HepG2 (cell line): ENCODE measurements around the gene MEAF6. TPM values are rescaled to one million over a fixed set of nuclear protein-coding genes. Genes with fewer than 3 reads are reported as not detected.

Source experiments
- ATF3 ChIP-seq: sonication (generic); formaldehyde crosslinking; IDR thresholded peaks from 2 replicates; pipeline ENCODE4 v1.4.0; 2020; ENCODE audit warnings: missing genetic modification reagents
- FOXA3 ChIP-seq: IDR thresholded peaks from 2 replicates; pipeline ENCODE4 v1.6.1; 2016; ENCODE audit warnings: missing genetic modification reagents, missing compliant biosample characterization
- MTF1 ChIP-seq: sonication (generic); formaldehyde crosslinking; IDR thresholded peaks from 2 replicates; pipeline ENCODE4 v1.5.0; 2020; ENCODE audit warnings: missing genetic modification reagents
- NCOA2 ChIP-seq: sonication (generic); formaldehyde crosslinking; IDR thresholded peaks from 2 replicates; pipeline ENCODE4 v1.8.0; 2022; ENCODE audit warnings: inconsistent platforms
- RBAK ChIP-seq: sonication (generic); formaldehyde crosslinking; IDR thresholded peaks from 2 replicates; pipeline ENCODE4 v1.5.1; 2020; ENCODE audit warnings: mild to moderate bottlenecking, missing genetic modification reagents
- SAFB2 ChIP-seq: sonication (generic); formaldehyde crosslinking; IDR thresholded peaks from 2 replicates; pipeline ENCODE4 v1.5.1; 2020; ENCODE audit warnings: missing genetic modification reagents, low read depth, mild to moderate bottlenecking, borderline replicate concordance
- STAG1 ChIP-seq: sonication (generic); formaldehyde crosslinking; IDR thresholded peaks from 2 replicates; pipeline ENCODE4 v1.4.0; 2020; ENCODE audit warnings: missing genetic modification reagents
- STAT6 ChIP-seq: sonication (generic); formaldehyde crosslinking; IDR thresholded peaks from 2 replicates; pipeline ENCODE4 v1.4.0; 2020; ENCODE audit warnings: missing genetic modification reagents, mild to moderate bottlenecking, borderline replicate concordance
- ZNF101 ChIP-seq: sonication (generic); formaldehyde crosslinking; IDR thresholded peaks from 2 replicates; pipeline ENCODE4 v1.4.0; 2020; ENCODE audit warnings: mild to moderate bottlenecking, low read depth, missing genetic modification reagents, borderline replicate concordance
- ZNF33A ChIP-seq: sonication (generic); formaldehyde crosslinking; IDR thresholded peaks from 2 replicates; pipeline ENCODE4 v1.5.1; 2020; ENCODE audit warnings: missing genetic modification reagents, mild to moderate bottlenecking, moderate library complexity, borderline replicate concordance
- ZNF383 ChIP-seq: sonication (generic); formaldehyde crosslinking; IDR thresholded peaks from 2 replicates; pipeline ENCODE4 v1.4.0; 2020; ENCODE audit warnings: missing genetic modification reagents, mild to moderate bottlenecking, borderline replicate concordance
- ZNF510 ChIP-seq: sonication (generic); formaldehyde crosslinking; IDR thresholded peaks from 2 replicates; pipeline ENCODE4 v1.4.0; 2020; ENCODE audit warnings: low read depth, mild to moderate bottlenecking, missing genetic modification reagents
- ZNF768 ChIP-seq: sonication (generic); formaldehyde crosslinking; IDR thresholded peaks from 2 replicates; pipeline ENCODE4 v1.4.0; 2020; ENCODE audit warnings: missing genetic modification reagents
- polyA plus RNA-seq, 8 experiments: library from polyadenylated mRNA; depleted of rRNA in 3 of 8; stranded (reverse) in 7 of 8; unstranded in 1 of 8; fragments of >200 nt; fragmentation: Illumina TruSeq in 4 of 8; extraction: Trizol in 4 of 8; gene quantifications; 2 replicates each; pipeline versions ENCODE4 v1.2.1 to v1.2.3, GENCODE V29; 2011 to 2016; ENCODE audit warnings: low read depth in 4 of 8, missing spikeins in 1 of 8, mixed read lengths in 1 of 8; ENCODE audit not compliant: insufficient read depth in 1 of 8
- total RNA-seq, 5 experiments: library from RNA; depleted of rRNA; stranded (reverse); fragments of >200 nt; fragmentation: Illumina TruSeq; extraction: Trizol; gene quantifications; 2 replicates each; pipeline ENCODE4 v1.2.3, GENCODE V29; 2016; ENCODE audit warnings: low read depth in 1 of 5
- TF ChIP-seq, protein P1 (sequence below): sonication (generic); formaldehyde crosslinking; IDR thresholded peaks from 2 replicates; pipeline ENCODE4 v1.5.1; 2020; ENCODE audit warnings: mild to moderate bottlenecking, missing genetic modification reagents, borderline replicate concordance
- TF ChIP-seq, protein P2 (sequence below), 2 experiments: fragments of 450-650 bp in 1 of 2; sonication (generic) in 1 of 2; formaldehyde crosslinking; IDR thresholded peaks; 2 replicates each; pipeline versions ENCODE4 v1.5.0 to v1.8.0; 2020 to 2022; ENCODE audit warnings: mild to moderate bottlenecking in 1 of 2, missing genetic modification reagents in 1 of 2
- TF ChIP-seq, protein P3 (sequence below): sonication (generic); formaldehyde crosslinking; IDR thresholded peaks from 2 replicates; pipeline ENCODE4 v1.9.0; 2021; ENCODE audit warnings: mild to moderate bottlenecking, missing genetic modification reagents

The MEAF6 gene
- total and polyA plus RNA-seq, 2 of the 13 experiments (the other 11 are each of a cell fraction or from before 2014, with no cell fraction given) = 29.5 to 45.6 TPM

GRCh38 chr1:37479255-37480124, 35.1 kb downstream of the MEAF6 start (continued):
- TF ChIP-seq, protein P1, sequence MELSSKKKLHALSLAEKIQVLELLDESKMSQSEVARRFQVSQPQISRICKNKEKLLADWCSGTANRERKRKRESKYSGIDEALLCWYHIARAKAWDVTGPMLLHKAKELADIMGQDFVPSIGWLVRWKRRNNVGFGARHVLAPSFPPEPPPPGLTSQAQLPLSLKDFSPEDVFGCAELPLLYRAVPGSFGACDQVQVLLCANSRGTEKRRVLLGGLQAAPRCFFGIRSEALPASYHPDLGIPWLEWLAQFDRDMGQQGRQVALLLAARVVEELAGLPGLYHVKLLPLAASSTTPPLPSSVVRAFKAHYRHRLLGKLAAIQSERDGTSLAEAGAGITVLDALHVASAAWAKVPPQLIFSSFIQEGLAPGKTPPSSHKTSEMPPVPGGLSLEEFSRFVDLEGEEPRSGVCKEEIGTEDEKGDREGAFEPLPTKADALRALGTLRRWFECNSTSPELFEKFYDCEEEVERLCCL (CRISPR knock-in tag) = 0 out of 2 replicates have a peak, but pooled peaks have one; percentile 48
- TF ChIP-seq STAG1 (CRISPR knock-in tag) = no peak
- peak; percentile 93 for TF ChIP-seq ATF3
- no peak; the same call in 1 of the 2 replicates for TF ChIP-seq ZNF768
- TF ChIP-seq, protein P2, sequence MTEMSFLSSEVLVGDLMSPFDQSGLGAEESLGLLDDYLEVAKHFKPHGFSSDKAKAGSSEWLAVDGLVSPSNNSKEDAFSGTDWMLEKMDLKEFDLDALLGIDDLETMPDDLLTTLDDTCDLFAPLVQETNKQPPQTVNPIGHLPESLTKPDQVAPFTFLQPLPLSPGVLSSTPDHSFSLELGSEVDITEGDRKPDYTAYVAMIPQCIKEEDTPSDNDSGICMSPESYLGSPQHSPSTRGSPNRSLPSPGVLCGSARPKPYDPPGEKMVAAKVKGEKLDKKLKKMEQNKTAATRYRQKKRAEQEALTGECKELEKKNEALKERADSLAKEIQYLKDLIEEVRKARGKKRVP (CRISPR knock-in tag; IDR thresholded peaks at IDR 0.05) = peak in 1 of 2 experiments; percentile 78; a peak in 2 of 4 replicates
- TF ChIP-seq, protein P3, sequence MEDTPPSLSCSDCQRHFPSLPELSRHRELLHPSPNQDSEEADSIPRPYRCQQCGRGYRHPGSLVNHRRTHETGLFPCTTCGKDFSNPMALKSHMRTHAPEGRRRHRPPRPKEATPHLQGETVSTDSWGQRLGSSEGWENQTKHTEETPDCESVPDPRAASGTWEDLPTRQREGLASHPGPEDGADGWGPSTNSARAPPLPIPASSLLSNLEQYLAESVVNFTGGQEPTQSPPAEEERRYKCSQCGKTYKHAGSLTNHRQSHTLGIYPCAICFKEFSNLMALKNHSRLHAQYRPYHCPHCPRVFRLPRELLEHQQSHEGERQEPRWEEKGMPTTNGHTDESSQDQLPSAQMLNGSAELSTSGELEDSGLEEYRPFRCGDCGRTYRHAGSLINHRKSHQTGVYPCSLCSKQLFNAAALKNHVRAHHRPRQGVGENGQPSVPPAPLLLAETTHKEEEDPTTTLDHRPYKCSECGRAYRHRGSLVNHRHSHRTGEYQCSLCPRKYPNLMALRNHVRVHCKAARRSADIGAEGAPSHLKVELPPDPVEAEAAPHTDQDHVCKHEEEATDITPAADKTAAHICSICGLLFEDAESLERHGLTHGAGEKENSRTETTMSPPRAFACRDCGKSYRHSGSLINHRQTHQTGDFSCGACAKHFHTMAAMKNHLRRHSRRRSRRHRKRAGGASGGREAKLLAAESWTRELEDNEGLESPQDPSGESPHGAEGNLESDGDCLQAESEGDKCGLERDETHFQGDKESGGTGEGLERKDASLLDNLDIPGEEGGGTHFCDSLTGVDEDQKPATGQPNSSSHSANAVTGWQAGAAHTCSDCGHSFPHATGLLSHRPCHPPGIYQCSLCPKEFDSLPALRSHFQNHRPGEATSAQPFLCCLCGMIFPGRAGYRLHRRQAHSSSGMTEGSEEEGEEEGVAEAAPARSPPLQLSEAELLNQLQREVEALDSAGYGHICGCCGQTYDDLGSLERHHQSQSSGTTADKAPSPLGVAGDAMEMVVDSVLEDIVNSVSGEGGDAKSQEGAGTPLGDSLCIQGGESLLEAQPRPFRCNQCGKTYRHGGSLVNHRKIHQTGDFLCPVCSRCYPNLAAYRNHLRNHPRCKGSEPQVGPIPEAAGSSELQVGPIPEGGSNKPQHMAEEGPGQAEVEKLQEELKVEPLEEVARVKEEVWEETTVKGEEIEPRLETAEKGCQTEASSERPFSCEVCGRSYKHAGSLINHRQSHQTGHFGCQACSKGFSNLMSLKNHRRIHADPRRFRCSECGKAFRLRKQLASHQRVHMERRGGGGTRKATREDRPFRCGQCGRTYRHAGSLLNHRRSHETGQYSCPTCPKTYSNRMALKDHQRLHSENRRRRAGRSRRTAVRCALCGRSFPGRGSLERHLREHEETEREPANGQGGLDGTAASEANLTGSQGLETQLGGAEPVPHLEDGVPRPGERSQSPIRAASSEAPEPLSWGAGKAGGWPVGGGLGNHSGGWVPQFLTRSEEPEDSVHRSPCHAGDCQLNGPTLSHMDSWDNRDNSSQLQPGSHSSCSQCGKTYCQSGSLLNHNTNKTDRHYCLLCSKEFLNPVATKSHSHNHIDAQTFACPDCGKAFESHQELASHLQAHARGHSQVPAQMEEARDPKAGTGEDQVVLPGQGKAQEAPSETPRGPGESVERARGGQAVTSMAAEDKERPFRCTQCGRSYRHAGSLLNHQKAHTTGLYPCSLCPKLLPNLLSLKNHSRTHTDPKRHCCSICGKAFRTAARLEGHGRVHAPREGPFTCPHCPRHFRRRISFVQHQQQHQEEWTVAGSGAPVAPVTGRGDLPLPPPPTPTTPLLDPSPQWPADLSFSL (CRISPR knock-in tag) = no peak
- TF ChIP-seq MTF1 (CRISPR knock-in tag) = no peak
- TF ChIP-seq STAT6 (CRISPR knock-in tag) = no peak
- TF ChIP-seq RBAK (CRISPR knock-in tag) = no peak
- no peak for TF ChIP-seq ZNF101 (CRISPR knock-in tag)
- no peak for TF ChIP-seq ZNF510 (CRISPR knock-in tag)
- TF ChIP-seq FOXA3 (CRISPR knock-in tag) = peak; percentile 94
- TF ChIP-seq NCOA2 (CRISPR knock-in tag) = peak; percentile 75
- no peak; the same call in 1 of the 2 replicates for TF ChIP-seq SAFB2
- no peak for TF ChIP-seq ZNF33A (CRISPR knock-in tag)
- TF ChIP-seq ZNF383 = no peak
